ENCODE results near the gene GOLGA1. TPM values are rescaled to one million over a fixed set of nuclear protein-coding genes. Genes with fewer than 3 reads are reported as not detected.
A peak's percentile ranks its signal among the peaks of the same experiment; 100 is the strongest.
"Not testable (repeated sequence)": the region's sequence is repeated elsewhere in the genome, so short reads cannot be mapped to it uniquely, and the experiment has no call there.

Gene GOLGA1
- total and polyA plus RNA-seq, 2 of the 13 experiments (the other 11 are each of a cell fraction or from before 2014, with no cell fraction given): 12.7 to 15.9 TPM

GRCh38 chr9:124920394-124920793, 20.5 kb downstream of the GOLGA1 start:
- TF ChIP-seq ATF7 (IDR thresholded peaks at IDR 0.05): peak; percentile 52; the same call in 1 of the 2 replicates
- H3K9ac ChIP-seq (ENCODE audit: insufficient read depth, low read depth, low read length); H3K4me1 ChIP-seq (ENCODE audit: insufficient read depth, low read length); CTCF ChIA-PET (ENCODE audit: low intra/inter-chr PET ratio, low total read pairs); H2AFZ ChIP-seq (ENCODE audit: low read length); H3K27me3 ChIP-seq (ENCODE audit: control insufficient read depth in 1 of 2, insufficient read depth in 2 of 2, low read length in 2 of 2); H3K79me2 ChIP-seq (ENCODE audit: insufficient read depth, low read length); H3K27ac ChIP-seq (ENCODE audit: extremely low read length, insufficient read depth, low read length); BruUV-seq (replicated peaks); intact Hi-C loops (cut with micrococcal nuclease; ENCODE audit: unreplicated experiment); FAIRE-seq; H3K4me2 ChIP-seq (ENCODE audit: low read depth, low read length); H4K20me1 ChIP-seq (ENCODE audit: insufficient read depth, low read length); ATAC-seq; H3K4me3 ChIP-seq (replicated peaks in 1 of 3; ENCODE audit: insufficient read depth in 1 of 3, low read depth in 2 of 3, low read length in 3 of 3); in situ Hi-C loops (cut with HindIII; ENCODE audit: extremely low pct_ligation_motif_present, low pct_unique_long_range_greater_than_20kb); POLR2A ChIA-PET; H3K9me3 ChIP-seq (ENCODE audit: low read length); DNase-seq (ENCODE audit: low spot score); TF ChIP-seq ATF7 (CRISPR knock-in tag; IDR thresholded peaks at IDR 0.05): not testable (repeated sequence)
- 96% methylated on average over 6 of the region's 6 CpGs for WGBS (ENCODE audit: low lambda C conversion rate)
- H3K36me3 ChIP-seq (replicated peaks in 1 of 2; ENCODE audit: control insufficient read depth in 1 of 2, insufficient read depth in 2 of 2, low read length in 2 of 2): peaks cover 8 to 27% of the 10 kb centered on the region in 2 experiments; a peak in 4 of 5 replicates

GRCh38 chr9:124914753-124915405, 26.0 kb downstream of the GOLGA1 start:
- no peaks in the 10 kb centered on the region for H4K20me1 ChIP-seq (ENCODE audit: insufficient read depth, low read length)
- no peaks in the 10 kb centered on the region for H3K27me3 ChIP-seq (ENCODE audit: control insufficient read depth in 1 of 2, insufficient read depth in 2 of 2, low read length in 2 of 2)
- no peaks in the 10 kb centered on the region for H3K4me1 ChIP-seq (ENCODE audit: insufficient read depth, low read length)
- H3K9me3 ChIP-seq (ENCODE audit: low read length): no peaks in the 10 kb centered on the region
- in situ Hi-C loops (cut with HindIII; ENCODE audit: extremely low pct_ligation_motif_present, low pct_unique_long_range_greater_than_20kb): no loop called here
- FAIRE-seq (no peak), DNase-seq (ENCODE audit: low spot score) (no peak), ATAC-seq (no peak)
- TF ChIP-seq ZNF275 (CRISPR knock-in tag; IDR thresholded peaks at IDR 0.05; ENCODE audit: borderline replicate concordance) (no peak), ZNF230 (CRISPR knock-in tag; IDR thresholded peaks at IDR 0.05) (no peak), MTF1 (CRISPR knock-in tag; IDR thresholded peaks at IDR 0.05) (no peak), SP1 (IDR thresholded peaks at IDR 0.05) (no peak), SP1 (CRISPR knock-in tag; IDR thresholded peaks at IDR 0.05) (no peak), ZNF468 (CRISPR knock-in tag; IDR thresholded peaks at IDR 0.05) (no peak)
- H3K9ac ChIP-seq (ENCODE audit: insufficient read depth, low read depth, low read length): no peak overlapping the region
- ChIA-PET CTCF (ENCODE audit: low intra/inter-chr PET ratio, low total read pairs) (no interaction called here), POLR2A (no interaction called here)
- 96% methylated on average over 5 of the region's 5 CpGs for WGBS (ENCODE audit: low lambda C conversion rate)
- intact Hi-C loops (cut with micrococcal nuclease; ENCODE audit: unreplicated experiment): no loop called here
- H3K79me2 ChIP-seq (ENCODE audit: insufficient read depth, low read length): no peaks in the 10 kb centered on the region
- no peak overlapping the region for H3K4me3 ChIP-seq (replicated peaks in 1 of 3; ENCODE audit: insufficient read depth in 1 of 3, low read depth in 2 of 3, low read length in 3 of 3)
- H3K27ac ChIP-seq (ENCODE audit: extremely low read length, insufficient read depth, low read length): no peak overlapping the region
- no peak overlapping the region for H2AFZ ChIP-seq (ENCODE audit: low read length)
- no TSS peak for BruUV-seq (replicated peaks)
- peaks cover 6 to 22% of the 10 kb centered on the region in 2 experiments for H3K36me3 ChIP-seq (replicated peaks in 1 of 2; ENCODE audit: control insufficient read depth in 1 of 2, insufficient read depth in 2 of 2, low read length in 2 of 2)
- no peak overlapping the region for H3K4me2 ChIP-seq (ENCODE audit: low read depth, low read length)

Data from HepG2 (cell line).